GM19025 (cell line): Measurements from ENCODE around the gene PRSS57.
A peak's percentile ranks its signal among the peaks of the same experiment; 100 is the strongest.
"Not testable (repeated sequence)": the region's sequence is repeated elsewhere in the genome, so short reads cannot be mapped to it uniquely, and the experiment has no call there.

Experiments used
- ATAC-seq: cut with Tn5 transposase; IDR thresholded peaks from one replicate; pipeline ENCODE4 v1.9.1; 2021; ENCODE audit warnings: mild to moderate bottlenecking, low read depth, moderate library complexity; ENCODE audit not compliant: unreplicated experiment

The PRSS57 gene

DNA sequence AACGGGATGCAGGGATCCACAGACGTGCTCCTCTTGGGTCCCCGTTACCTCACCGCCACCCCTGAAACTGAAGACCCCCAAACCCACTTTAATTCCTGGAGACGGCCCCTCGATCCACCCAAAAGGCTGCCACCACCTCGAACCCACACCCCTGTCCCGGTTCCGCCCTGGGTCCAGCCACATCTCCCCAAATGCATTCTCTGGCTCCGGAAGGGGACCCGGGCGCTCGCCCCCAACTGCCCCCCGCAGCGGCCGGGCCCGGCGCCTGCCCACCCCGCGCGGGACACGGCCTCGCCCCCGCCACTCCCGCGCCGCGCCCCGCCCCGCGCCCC lies 19.3 kb downstream of the PRSS57 start:
- no peak for ATAC-seq

DNA sequence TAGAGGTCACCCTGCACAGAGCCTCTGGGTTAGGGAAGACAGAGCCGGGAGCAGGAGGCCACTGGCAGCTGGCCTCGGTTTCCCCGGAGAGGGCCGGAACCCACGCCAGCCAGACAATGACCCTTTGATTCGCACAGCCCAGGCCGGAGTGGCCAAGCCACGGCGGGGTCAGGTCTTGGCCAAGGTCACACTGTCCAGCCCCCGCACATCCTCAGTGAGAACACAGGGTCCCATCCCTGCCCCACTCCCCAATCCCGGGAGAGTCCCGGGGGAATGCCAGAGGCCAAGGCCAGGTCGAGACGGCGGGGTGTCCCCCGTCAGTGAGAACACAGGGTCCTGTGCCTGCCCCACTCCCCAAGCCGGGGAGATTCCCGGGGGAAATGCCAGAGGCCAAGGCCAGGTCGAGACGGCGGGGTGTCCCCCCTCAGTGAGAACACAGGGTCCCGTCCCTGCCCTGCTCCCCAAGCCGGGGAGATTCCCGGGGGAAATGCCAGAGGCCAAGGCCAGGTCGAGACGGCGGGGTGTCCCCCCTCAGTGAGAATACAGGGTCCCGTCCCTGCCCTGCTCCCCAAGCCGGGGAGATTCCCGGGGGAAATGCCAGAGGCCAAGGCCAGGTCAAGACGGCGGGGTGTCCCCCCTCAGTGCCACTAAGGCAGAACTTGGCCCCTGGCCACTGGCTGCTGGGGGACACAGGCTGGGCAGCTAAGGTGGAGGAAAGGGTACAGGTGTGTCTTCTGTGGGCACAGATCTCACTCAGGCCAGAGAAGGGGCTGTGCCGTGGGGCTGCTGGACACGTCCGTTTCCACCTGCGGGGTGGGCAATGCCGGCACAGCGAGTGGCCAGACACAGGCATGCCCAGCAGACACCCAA lies 20.7 kb downstream of the PRSS57 start:
- no peak for ATAC-seq

DNA sequence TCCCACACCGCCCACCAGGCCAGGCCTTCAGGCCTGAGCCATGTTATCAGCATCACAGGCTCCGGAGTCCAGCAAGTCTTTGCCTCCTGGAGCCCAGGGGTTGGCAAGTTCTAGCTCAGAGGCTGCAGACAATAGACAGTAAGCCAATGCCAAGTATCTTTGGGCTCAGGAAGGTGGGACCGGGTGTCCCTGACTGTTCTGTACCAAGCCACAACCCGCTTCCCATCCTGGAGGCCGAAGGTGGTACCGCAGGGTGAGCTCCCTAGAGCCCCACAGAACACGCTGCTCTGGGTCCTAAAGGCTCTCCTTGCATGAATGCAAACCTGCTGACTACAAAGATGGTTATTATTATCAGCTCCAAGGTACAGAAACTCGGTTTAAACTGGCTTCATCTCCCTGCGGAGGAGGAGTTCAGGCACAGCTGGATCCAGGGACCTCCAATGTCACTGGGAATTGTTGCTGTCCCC lies 24.6 kb downstream of the PRSS57 start:
- no peak for ATAC-seq

DNA sequence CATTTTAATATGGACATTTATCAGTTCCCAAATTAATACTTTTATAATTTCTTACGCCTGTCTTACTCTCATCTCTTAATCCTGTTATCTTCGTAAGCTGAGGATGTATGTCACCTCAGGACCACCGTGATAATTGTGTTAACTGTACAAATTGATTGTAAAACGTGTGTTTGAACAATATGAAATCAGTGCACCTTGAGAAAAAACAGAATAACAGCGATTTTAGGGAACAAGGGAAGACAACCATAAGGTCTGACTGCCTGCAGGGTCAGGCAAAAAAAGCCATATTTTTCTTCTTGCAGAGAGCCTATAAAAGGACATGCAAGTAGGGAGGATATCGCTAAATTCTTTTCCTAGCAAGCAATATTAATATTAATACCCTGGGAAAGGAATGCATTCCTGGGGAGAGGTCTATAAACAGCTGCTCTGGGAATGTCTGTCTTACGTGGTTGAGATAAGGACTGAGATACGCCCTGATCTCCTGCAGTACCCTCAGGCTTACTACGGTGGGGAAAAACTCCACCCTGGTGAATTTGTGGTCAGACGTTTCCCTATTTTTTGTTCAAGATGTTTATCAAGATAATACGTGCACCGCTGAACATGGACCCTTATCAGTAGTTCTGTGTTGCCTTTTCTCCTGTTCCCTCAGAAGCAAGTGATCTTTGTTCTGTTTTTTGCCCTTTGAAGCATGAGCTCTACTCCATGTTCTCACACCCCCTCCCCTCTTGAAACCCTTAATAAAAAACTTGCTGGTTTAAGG lies 26.4 kb downstream of the PRSS57 start:
- not testable (repeated sequence) for ATAC-seq

DNA sequence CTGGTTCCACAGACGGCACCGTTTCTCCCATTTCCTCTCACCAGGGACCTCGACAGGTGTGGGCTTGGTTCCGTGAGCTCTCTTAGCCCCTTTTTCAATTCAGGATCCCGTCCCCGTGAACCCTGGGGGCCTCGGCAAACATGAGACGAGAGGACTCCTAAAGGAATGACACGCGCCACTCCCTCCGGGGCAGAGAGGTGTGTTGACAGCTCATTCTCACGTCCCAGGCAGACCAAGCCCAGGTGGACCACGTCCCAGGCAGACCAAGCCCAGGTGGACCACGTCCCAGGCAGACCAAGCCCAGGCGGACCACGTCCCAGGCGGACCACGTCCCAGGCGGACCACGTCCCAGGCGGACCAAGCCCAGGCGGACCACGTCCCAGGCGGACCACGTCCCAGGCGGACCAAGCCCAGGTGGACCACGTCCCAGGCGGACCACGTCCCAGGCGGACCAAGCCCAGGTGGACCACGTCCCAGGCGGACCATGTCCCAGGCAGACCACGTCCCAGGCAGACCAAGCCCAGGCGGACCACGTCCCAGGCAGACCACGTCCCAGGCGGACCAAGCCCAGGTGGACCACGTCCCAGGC lies 28.2 kb downstream of the PRSS57 start:
- not testable (repeated sequence) for ATAC-seq

DNA sequence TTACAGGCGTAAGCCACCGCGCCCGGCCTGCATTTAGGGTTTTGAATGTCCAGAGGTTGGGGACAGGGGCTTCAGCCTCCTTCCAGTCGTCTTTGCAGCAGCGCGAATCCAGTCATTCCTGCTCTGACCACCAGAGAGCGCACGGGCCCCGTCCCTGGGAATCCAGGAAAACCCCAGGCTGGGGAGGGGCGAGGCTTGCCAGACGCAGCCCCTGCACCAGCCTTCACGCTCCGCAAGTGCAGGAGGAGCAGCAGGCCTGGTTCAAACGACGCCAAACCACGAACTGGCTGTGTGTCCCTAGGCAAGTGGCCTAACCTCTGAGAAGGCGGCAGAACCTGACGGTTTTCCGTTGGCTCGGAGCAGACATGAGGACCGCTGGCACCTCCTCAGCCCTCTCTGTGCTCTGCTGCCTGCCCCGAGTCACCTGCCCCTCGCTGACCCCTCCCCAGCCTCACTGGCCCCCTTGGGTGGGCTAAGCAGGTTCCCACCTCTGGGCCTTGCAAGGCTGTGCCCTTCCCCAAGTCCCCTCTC lies 30.3 kb downstream of the PRSS57 start:
- no peak for ATAC-seq

DNA sequence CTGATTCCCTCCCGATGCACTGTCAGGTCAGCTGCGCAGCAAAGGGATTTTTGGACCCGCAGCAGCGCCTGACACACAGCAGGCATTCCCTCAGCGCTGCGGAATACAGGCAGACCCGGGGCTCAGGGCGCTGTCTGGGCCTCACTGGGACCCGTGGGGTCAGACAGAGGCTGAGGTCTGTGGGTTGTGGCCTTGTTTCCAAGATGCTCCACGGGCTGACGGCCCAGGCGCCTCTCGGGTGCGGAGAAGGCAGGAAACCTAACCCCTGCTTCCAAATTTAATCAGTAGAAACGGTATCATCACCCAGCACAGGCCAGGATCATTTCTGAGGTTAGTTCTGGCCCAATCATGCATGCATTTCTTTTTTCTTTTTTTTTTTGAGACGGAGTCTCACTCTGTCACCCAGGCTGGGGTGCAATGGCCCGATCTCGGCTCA lies 31.6 kb downstream of the PRSS57 start:
- ATAC-seq, result no peak

DNA sequence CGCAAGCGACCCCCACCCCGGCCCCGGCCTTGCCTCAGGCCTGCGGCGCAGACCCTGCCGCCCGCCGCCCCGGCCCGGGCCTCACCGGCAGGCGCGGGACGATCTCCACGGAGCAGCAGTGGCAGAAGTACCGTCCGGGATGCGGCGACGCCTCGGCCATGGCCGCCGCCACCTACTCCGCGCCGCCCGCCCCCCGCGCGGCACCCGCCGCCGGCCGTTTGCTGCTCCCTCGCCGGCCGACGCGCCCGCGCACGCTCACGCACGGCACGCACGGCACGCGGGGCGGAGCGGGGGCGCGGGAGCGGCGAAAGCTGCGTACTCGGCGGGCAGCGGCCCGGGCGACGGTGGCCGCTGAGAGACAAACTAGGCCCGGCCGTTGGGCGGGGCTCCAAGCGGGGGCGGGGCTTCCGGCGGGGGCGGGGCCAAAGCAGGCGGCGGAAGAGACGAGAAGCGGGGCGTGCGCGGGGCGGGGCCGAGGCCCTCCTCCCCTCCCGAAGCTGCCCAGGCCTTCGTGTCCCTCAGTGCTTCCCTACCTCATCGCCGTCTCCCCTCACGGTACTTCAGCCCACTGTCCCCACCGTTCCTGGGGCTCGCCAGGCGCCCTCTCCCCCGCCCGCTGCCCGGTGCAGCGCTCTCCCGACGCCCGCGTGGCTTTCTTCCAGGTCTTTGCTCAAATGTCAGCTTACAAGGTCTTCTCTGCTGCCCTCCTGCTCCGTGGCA lies 32.1 kb downstream of the PRSS57 start, which contains the start of gene RNF126:
TSS of gene RNF126 (minus strand) at position 253 of the 720 bp plus-strand sequence. CDS start at position 160, 93 bp downstream.
- ATAC-seq, result peak; percentile 46

DNA sequence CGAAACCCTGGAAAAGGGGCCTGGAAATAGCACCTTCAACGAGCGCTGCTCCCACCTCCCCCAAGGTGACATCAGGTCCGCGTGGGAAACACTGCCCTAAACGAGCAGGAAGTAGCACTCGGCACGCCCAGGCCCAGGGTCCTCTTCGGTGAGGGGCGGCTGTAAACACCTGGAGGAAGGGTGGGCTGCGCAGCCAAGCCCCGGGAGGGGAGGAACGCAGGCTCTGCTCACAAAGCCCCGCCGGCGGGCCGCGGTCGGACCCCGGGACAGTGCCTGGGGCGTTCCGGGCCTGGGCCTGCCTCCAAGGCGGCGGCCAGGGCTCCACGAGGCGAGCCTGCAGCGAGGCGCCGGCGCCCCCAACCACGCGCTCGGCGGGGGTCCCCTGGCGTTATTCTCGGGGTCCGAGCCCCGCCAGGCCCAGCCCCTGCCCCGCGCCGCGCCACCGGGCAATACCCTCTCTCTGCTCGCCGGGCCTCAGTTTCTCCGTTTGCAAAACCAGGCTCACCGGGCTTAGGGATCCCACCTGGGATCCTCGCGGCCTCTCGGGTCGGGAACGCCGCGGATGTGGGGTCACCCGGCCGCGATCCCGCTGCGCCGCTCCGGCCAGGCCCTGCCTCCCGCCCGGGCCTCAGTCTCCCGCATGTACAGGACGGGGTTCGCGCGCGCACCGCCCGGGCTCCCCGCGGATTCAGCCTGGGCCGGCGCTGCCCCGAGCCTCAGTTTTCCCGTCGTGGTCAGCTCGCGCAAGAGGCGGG lies 32.9 kb downstream of the PRSS57 start:
- peak; percentile 4 for ATAC-seq

DNA sequence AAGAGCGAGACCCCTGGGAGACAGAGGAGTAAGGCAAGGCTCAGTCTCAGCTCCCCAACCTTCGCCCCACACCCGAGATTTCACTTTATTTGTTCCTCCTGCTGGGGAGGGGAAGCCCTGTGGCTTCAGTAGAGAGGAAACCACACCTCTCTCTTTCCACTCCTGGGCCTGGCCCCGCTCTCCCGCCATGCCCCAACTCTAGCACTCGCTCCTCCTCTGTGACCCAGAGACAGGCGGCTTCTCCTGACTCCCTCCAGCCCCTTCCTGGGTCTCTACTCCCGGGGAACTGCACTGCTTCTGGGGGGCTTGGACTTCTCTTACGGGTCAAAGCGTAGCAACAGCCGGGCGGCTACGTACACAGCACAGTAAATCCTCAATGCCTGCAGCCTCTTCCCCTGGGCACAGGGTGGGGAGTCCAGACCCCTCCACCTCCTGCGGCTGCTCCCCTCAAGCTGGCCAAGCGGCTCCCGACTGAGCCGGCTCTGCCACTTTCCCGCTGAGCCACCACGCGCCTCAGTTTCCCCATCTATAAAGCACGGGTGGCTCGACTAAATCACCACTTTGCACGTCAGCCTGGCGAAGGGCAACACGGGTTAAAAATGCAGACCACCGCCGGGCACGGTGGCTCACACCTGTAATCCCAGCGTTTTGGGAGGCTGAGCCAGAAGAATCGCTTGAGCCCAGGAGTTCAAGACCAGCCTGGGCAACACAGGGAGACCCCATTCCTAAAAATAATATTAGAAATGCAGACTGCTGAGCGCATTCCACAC lies 33.6 kb downstream of the PRSS57 start:
- no peak for ATAC-seq

DNA sequence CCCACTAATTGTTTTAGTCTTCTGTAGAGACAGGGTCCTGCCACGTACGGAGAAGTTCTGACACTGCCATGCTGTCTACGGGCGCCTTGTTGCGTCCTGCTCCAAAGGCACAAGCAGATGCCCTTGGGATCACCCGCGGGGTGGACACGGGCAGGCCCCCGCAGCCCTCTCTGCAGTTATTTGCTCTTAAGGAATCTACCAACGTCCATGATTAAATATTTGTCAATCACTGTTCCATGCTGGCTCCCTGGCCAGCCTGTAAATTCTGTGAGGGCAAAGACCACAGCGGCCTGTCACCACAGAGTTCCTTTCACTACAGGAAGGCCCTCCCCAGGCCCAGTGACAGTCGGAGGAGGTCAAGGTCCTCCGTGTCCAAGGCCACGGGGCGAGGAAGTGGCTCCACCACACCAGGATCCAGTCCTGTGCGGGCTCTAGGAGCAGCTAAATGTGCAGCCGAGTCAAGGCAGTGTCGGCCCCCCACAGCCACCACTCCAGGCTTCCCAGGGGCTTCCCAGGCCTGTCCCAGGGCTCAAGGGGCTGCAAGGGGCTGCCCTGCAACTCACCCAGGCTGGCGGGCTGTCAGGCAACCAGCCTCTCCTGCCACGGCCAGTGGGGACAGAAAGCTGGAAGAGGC lies 34.3 kb downstream of the PRSS57 start:
- no peak for ATAC-seq

DNA sequence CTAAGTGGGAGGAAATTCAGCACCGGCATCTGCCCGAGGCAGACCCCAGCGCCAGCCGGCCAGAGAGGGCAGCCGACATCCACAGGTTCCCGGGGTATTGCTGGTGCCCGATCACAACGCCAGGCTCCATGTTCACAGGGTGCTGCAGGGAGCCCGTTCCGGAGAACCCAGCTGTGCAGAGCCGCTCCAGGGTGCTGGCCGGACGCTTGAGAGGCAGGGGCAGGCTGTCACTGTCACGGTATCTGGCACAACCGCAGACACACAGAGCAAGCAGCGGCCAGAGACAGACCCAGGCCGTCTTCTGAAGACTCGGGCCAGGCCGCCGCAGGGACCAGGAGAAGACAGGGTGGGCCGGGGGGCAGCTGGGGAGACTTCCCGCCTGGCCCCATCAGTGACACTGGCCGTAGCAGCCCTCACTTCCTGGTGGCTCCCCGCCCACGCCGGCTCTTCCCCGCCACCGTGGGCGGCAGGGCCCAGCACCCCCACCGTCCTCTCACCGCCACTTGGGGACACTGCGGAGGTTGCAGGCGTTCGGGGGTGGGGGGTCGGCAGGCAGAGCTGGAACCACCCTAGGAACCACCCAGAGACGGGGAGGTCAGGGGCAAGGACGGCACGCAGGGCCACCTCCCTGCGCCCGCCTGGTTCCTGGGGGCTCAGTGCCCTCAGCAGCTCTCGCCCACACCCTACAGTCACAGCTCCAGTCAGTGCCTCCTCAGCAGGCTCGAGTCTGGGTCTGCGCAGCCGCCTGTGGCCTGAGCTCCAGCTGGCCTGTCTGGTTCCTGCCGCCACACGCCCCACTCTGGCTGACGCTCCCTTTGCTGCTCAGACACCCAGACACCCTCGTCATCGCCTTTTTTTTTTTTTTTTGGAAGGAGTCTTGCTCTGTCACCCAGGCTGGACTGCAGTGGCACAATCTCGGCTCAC lies 36.1 kb downstream of the PRSS57 start:
- no peak for ATAC-seq

DNA sequence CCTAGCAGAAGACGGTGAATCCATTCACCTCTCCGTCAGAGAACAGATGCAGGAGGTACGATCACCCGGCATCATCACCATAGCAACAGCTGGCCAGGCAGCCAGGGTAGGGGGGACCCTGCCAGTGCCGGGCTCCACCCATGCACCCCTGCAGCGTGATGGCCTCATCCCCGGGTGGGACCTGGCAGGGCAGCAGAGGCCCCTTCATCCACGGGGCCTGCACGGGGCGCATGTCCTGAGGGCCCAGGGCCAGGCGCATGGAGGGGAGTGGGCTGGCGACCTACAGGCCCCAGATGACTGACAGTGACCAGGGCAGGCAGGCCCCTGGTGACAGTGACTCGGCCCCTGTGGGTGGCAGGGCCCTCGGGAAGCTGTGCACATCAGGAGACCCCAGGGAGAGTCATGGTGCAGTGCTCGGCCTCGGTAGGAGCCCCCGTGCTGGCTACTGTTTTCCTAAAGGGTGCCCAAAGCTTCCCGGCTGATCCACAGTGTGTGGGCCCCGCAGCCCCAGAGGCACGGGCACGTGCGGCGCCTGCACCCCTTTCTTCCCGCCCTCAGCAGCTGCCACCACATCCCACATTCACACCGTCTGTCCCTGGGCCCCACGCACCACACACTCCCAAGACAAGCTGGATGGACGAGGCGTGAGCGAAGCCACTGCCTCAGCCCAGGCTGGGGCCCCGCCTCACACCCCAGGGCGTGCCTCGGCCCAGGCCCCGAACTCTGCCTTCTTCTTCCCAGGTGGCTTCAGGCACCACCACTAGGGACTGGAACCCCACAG lies 37.0 kb downstream of the PRSS57 start:
- ATAC-seq, result no peak

DNA sequence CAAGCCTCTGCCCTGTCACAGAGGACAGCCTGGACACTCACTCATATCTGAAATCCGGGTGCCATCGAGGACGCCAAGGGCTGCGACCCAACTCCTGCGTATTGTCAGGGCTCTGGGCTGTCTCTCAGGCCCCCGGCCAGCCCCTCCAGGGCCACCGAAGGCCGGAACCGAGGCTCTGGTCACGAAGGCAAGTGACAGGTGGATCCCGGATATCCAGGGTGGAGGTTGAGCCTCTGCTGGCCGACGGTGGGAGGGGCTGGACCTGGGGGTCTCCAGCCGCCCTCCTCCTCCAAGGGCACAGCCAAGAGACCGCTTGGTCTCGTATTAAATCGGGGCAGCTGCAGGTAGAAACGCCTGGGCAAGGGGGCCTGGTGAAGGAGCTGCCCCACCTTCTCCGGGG lies 37.6 kb downstream of the PRSS57 start:
- no peak for ATAC-seq

DNA sequence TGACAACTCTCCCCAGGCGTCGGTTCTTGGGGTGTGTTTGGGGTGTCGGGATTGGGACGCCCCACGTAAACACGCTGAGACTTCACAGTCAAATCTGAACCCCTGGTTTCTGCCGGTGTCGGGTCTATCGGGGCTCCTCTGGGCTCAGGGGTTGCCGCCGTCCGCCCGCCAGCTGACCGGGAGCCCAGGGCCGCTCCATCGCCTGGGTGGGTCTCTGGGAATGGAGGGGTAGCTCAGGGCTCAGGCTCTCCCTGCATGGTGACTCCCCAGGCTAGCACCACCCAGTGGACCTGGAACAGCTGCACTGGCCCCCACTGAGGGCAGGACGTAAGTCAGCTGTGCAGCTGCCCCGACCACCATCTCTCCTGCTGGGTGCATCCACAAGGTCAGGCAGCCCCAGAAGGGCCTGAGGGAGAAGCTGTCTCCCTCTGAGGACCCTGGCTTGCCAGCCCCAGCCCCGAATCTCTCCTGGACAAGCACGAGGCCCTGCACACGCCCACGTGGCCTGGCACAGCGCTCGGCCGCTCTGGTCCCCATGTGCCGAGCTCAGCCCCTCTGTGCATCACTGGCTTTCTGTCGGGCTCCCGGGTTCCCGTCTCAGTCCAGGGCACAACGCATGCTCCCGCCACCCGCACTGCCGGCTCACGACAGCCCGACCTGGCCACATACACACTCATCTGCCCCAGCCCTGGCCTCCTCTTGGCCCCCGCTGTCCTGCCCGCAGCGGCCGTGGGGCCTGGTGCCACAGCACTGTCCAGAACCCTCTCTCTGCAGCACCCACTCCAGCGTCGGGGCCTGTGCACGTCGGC lies 38.3 kb downstream of the PRSS57 start:
- no peak for ATAC-seq

DNA sequence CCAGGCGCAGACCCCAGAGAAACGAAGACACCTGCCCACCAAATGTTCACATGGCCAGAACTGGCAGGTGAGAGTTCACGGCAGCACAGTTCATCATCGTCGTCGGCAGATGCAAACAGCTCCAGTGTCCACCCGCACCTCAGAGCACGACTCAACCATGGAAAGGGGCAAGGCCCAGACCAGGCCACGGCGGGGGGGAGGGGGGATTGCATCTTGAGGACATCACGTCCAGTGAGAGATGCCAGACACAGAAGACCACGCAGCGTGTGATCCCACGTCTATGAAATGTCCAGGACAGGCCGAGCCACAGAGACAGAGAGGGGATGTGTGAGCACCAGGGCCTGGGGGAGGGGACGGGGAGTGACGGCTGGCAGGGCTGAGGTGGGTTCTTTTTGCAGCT lies 39.6 kb downstream of the PRSS57 start:
- no peak for ATAC-seq
